ENCODE results near the gene GCNT1. TPM values are rescaled to one million over a fixed set of nuclear protein-coding genes. Genes with fewer than 3 reads are reported as not detected.

GCNT1 gene
- total and polyA plus RNA-seq, 2 of the 4 experiments (the other 2 are of a cell fraction) = 12.5 to 46.6 TPM

DNA sequence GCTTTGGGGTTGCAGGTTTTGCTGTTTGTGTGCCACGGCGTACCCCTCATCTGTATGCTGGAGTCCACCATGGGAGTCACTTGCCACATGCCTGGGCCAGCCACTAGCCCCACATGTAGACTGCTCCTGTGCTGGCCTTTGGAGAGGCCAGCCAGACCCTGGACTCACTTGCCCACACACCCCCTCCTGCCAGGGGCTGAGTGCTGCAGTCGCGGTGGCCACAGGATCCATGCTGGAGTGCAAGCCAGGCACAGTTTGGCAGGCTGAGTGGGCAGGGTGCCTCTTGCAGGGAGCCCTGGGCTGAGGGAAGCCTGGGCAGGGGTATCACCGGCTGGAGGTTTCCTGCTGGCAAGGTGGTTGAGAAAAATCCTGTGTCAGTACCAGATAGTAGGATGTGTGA is 25.6 kb upstream of the GCNT1 start:
- no peak overlapping the region for H3K27ac ChIP-seq (ENCODE audit: insufficient read depth, low read length)
- no peak overlapping the region for H2BK20ac ChIP-seq (ENCODE audit: low read depth, low read length)
- H4K20me1 ChIP-seq (ENCODE audit: insufficient read depth, low read length) = no peaks in the 10 kb centered on the region
- dilution Hi-C loops (cut with HindIII; ENCODE audit: low sequenced_read_pairs, unreplicated experiment) (no loop called here), in situ Hi-C loops (cut with MboI; ENCODE audit: low sequenced_read_pairs) (no loop called here), intact Hi-C loops (cut with micrococcal nuclease) (no loop called here)
- H3K9me3 ChIP-seq (ENCODE audit: control insufficient read depth, insufficient read depth, low read length) = no peaks in the 10 kb centered on the region
- no peak overlapping the region for H3K14ac ChIP-seq (replicated peaks; ENCODE audit: low read depth, low read length)
- ATAC-seq (ENCODE audit: low read depth) (peak; percentile 64), DNase-seq (no peak)
- H2BK15ac ChIP-seq (ENCODE audit: low read depth, low read length) = no peak overlapping the region
- TF ChIP-seq MAFK (IDR thresholded peaks at IDR 0.05; ENCODE audit: low read depth, low read length) (no peak), CHD1 (IDR thresholded peaks at IDR 0.05; ENCODE audit: low read depth, low read length) (no peak), MAZ (IDR thresholded peaks at IDR 0.05; ENCODE audit: borderline replicate concordance, low read depth, low read length) (no peak), RAD21 (IDR thresholded peaks at IDR 0.05; ENCODE audit: low read length) (no peak), RFX5 (IDR thresholded peaks at IDR 0.05; ENCODE audit: low read depth, low read length) (no peak), RCOR1 (IDR thresholded peaks at IDR 0.05; ENCODE audit: insufficient replicate concordance, low read length) (no peak), POLR2A (IDR thresholded peaks at IDR 0.05; ENCODE audit: low read depth, low read length) (no peak), SMC3 (IDR thresholded peaks at IDR 0.05; ENCODE audit: low read depth, low read length) (no peak), BHLHE40 (IDR thresholded peaks at IDR 0.05; ENCODE audit: low read depth, low read length) (no peak), CEBPB (IDR thresholded peaks at IDR 0.05; ENCODE audit: low read depth, low read length) (no peak)
- TF ChIP-seq, protein P1, sequence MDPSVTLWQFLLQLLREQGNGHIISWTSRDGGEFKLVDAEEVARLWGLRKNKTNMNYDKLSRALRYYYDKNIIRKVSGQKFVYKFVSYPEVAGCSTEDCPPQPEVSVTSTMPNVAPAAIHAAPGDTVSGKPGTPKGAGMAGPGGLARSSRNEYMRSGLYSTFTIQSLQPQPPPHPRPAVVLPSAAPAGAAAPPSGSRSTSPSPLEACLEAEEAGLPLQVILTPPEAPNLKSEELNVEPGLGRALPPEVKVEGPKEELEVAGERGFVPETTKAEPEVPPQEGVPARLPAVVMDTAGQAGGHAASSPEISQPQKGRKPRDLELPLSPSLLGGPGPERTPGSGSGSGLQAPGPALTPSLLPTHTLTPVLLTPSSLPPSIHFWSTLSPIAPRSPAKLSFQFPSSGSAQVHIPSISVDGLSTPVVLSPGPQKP (IDR thresholded peaks at IDR 0.05; ENCODE audit: borderline replicate concordance, low read depth, low read length) = no peak
- TF ChIP-seq, protein P2, sequence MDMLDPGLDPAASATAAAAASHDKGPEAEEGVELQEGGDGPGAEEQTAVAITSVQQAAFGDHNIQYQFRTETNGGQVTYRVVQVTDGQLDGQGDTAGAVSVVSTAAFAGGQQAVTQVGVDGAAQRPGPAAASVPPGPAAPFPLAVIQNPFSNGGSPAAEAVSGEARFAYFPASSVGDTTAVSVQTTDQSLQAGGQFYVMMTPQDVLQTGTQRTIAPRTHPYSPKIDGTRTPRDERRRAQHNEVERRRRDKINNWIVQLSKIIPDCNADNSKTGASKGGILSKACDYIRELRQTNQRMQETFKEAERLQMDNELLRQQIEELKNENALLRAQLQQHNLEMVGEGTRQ (IDR thresholded peaks at IDR 0.05; ENCODE audit: low read depth, low read length) = no peak
- TF ChIP-seq, protein P3, sequence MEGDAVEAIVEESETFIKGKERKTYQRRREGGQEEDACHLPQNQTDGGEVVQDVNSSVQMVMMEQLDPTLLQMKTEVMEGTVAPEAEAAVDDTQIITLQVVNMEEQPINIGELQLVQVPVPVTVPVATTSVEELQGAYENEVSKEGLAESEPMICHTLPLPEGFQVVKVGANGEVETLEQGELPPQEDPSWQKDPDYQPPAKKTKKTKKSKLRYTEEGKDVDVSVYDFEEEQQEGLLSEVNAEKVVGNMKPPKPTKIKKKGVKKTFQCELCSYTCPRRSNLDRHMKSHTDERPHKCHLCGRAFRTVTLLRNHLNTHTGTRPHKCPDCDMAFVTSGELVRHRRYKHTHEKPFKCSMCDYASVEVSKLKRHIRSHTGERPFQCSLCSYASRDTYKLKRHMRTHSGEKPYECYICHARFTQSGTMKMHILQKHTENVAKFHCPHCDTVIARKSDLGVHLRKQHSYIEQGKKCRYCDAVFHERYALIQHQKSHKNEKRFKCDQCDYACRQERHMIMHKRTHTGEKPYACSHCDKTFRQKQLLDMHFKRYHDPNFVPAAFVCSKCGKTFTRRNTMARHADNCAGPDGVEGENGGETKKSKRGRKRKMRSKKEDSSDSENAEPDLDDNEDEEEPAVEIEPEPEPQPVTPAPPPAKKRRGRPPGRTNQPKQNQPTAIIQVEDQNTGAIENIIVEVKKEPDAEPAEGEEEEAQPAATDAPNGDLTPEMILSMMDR (conservative IDR thresholded peaks at IDR 0.05; ENCODE audit: low read depth, low read length) = no peak
- H2BK120ac ChIP-seq (ENCODE audit: low read depth, low read length) = no peak overlapping the region
- H2AK5ac ChIP-seq (ENCODE audit: low read depth, low read length) = no peak overlapping the region
- H3K36me3 ChIP-seq (ENCODE audit: control insufficient read depth, insufficient read depth, low read length) = no peaks in the 10 kb centered on the region
- 0 out of 2 replicates have a peak overlapping the region, but pooled peaks have one; percentile 59 for H3K4me2 ChIP-seq (ENCODE audit: low read depth, low read length)
- H4K5ac ChIP-seq (ENCODE audit: low read depth, low read length) = no peak overlapping the region
- no peak overlapping the region for H2BK5ac ChIP-seq (ENCODE audit: low read depth, low read length, poor library complexity, severe bottlenecking)
- no TSS peak for BruUV-seq (replicated peaks)
- H3K4ac ChIP-seq (ENCODE audit: low read depth, low read length) = no peak overlapping the region
- no CpG with 5 or more reads among the region's 5 CpGs for WGBS, 2 experiments (ENCODE audit: extremely low coverage in 2 of 2, insufficient read length in 1 of 2)
- H3K4me3 ChIP-seq (ENCODE audit: insufficient read depth, low read depth, low read length) = no peak overlapping the region
- H3K79me1 ChIP-seq (ENCODE audit: low read depth in 1 of 2, low read length in 2 of 2) = no peaks in the 10 kb centered on the region
- no peaks in the 10 kb centered on the region for H3K9me1 ChIP-seq (ENCODE audit: insufficient read depth, low read length)
- peaks cover 4% of the 10 kb centered on the region for H3K4me1 ChIP-seq (ENCODE audit: control insufficient read depth, insufficient read depth, low read length)
- H3K9ac ChIP-seq (ENCODE audit: low read depth, low read length) = no peak overlapping the region
- peak overlapping the region; percentile 29 for H2AK9ac ChIP-seq (replicated peaks; ENCODE audit: low read depth, low read length, poor library complexity)
- peak overlapping the region; percentile 28 for H2AFZ ChIP-seq (replicated peaks; ENCODE audit: low read length, poor library complexity)
- CTCF ChIA-PET = interaction anchor here (1.2 kb wide), 1 partner anchor 225 kb away, joined by 3 read pairs; no protein-coding TSS in a partner anchor
- H3K23ac ChIP-seq (ENCODE audit: low read depth, low read length) = no peak overlapping the region
- no peak overlapping the region for H3K18ac ChIP-seq (ENCODE audit: low read depth, low read length)
- no peak overlapping the region; the same call in 1 of the 2 replicates for H4K91ac ChIP-seq (ENCODE audit: insufficient read depth, low read depth, low read length)
- H4K8ac ChIP-seq (ENCODE audit: low read depth in 2 of 2, low read length in 2 of 2) = no peak overlapping the region
- H3K56ac ChIP-seq (ENCODE audit: extremely low read depth, insufficient read depth, low read length) = no peak overlapping the region
- POLR2A ChIA-PET (ENCODE audit: unreplicated experiment) = no interaction called here
- no peaks in the 10 kb centered on the region for H3K27me3 ChIP-seq (ENCODE audit: control insufficient read depth, insufficient read depth, low read length)
